Psoas muscle (tissue), 8 donors: ENCODE data around the gene CASKIN1. TPM values are rescaled to one million over a fixed set of nuclear protein-coding genes. Genes with fewer than 3 reads are reported as not detected.

Source experiments
- ATAC-seq, 4 donors: fragments of 200-7000 bp; cut with Tn5 transposase; one replicate each; pipeline ENCODE4 v1.9.1; 2020; ENCODE audit warnings: moderate library complexity in 3 of 4, mild to moderate bottlenecking in 2 of 4
- DNase-seq, 2 donors: peaks; one replicate each; pipeline ENCODE4 v3.0.0-alpha.2; 2020
- H3K27ac ChIP-seq: fragments of 200-600 bp; one replicate; pipeline ENCODE4 v1.8.0; 2022
- H3K27me3 ChIP-seq, 3 donors: fragments of 200-600 bp in 1 of 3; one replicate each; pipeline versions ENCODE4 v1.6.1 to v1.8.0; 2013 to 2022; ENCODE audit warnings: low read length in 2 of 3, mild to moderate bottlenecking in 2 of 3, moderate library complexity in 1 of 3; ENCODE audit not compliant: insufficient read depth in 3 of 3
- H3K36me3 ChIP-seq, 2 donors: fragments of 200-600 bp in 1 of 2; one replicate each; pipeline versions ENCODE4 v1.6.1 to v1.8.0; 2013 to 2022; ENCODE audit warnings: low read depth in 1 of 2, mild to moderate bottlenecking in 1 of 2, moderate library complexity in 1 of 2; ENCODE audit not compliant: insufficient read depth in 1 of 2
- H3K4me1 ChIP-seq: fragments of 200-600 bp; one replicate; pipeline ENCODE4 v1.8.0; 2022
- H3K4me3 ChIP-seq: fragments of 200-600 bp; one replicate; pipeline ENCODE4 v1.8.0; 2022; ENCODE audit warnings: mild to moderate bottlenecking
- H3K9me3 ChIP-seq: fragments of 200-600 bp; one replicate; pipeline ENCODE4 v1.8.0; 2022
- CTCF ChIP-seq: fragments of 200-600 bp; IDR thresholded peaks from one replicate; pipeline ENCODE4 v1.8.0; 2022; ENCODE audit warnings: antibody characterized with exemption
- WGBS, 3 donors: extraction: QIAGEN DNeasy Blood & Tissue Kit; methylation state at CpG; one replicate each; pipeline versions ENCODE4 v1.1.6 to v1.1.7; 2013; 5-methylcytosine and 5-hydroxymethylcytosine counted together
- intact Hi-C, 2 donors: fragments of 100-400 bp; cut with DNase I; formaldehyde crosslinking; loops; one replicate each; pipeline versions ENCODE4 v1.11.0 to v1.14.2; 2022
- polyA plus RNA-seq, 3 donors: library from polyadenylated mRNA; stranded (reverse); fragments of 200-250 nt; gene quantifications; one replicate each; pipeline ENCODE4 v1.2.3, GENCODE V29; 2013
- total RNA-seq, 4 donors: library from RNA; stranded (reverse); fragmentation: NEBNext Ultra II Directional in 2 of 4; extraction: Animal tissue kit (Norgen Biotek cat#: 25700) in 2 of 4; gene quantifications; one replicate each; pipeline versions ENCODE4 v1.2.1 to v1.2.4, GENCODE V29; 2021 to 2023
- donor health status: healthy with polysubstance abuse.
- donor health status: DM: no; HTN: no; CAD: no; lungs with moderate emphysema.
- donor health status: Bipolar disorder and iron deficiency.
- donor health status: healthy.
- donor health status: DM: yes; HTN: yes; CAD: no.
- donor health status: DM: no; HTN: no; CAD: no.
- donor health status: DM: no; HTN: no; CAD: no.
- donor health status: DM: yes; HTN: yes; CAD: no.

CASKIN1 gene
- total and polyA plus RNA-seq, 7 donors = 0.32 to 1.0 (median 0.63) TPM

- Histone ChIP-seq H3K27me3 (peaks cover 0 to 13% (median 4%) of the 10 kb centered on the region in 3 donors), H3K4me3 (no peak overlapping the region), H3K36me3 (peaks cover 9 to 66% of the 10 kb centered on the region in 2 donors), H3K4me1 (peaks cover 9% of the 10 kb centered on the region), H3K27ac (no peak overlapping the region), H3K9me3 (no peaks in the 10 kb centered on the region)
- TF ChIP-seq CTCF = no peak
- DNase-seq (peak in 1 of 2 donors; percentile 49), ATAC-seq (peak in 3 of 4 donors; percentile 16 to 33 (median 31))
- WGBS, 3 donors = 52 to 65% (median 52%) methylated on average over 16 to 18 of the region's 18 CpGs
- intact Hi-C loops = no loop called here
These were observed 41.9 kb upstream of the CASKIN1 start for GRCh38 chr16:2238150-2238837.

GRCh38 chr16:2237493-2238149 lies 41.2 kb upstream of the CASKIN1 start:
- DNase-seq (no peak), ATAC-seq (peak in 3 of 4 donors; percentile 16 to 36 (median 21))
- intact Hi-C loops = no loop called here
- Histone ChIP-seq H3K36me3 (peaks cover 5 to 66% of the 10 kb centered on the region in 2 donors), H3K4me3 (no peak overlapping the region), H3K27me3 (peaks cover 0 to 13% (median 4%) of the 10 kb centered on the region in 3 donors), H3K9me3 (no peaks in the 10 kb centered on the region), H3K27ac (no peak overlapping the region), H3K4me1 (peaks cover 9% of the 10 kb centered on the region)
- 15 to 22% (median 19%) methylated on average over 48 to 65 of the region's 65 CpGs for WGBS, 3 donors
- no peak for TF ChIP-seq CTCF

DNA sequence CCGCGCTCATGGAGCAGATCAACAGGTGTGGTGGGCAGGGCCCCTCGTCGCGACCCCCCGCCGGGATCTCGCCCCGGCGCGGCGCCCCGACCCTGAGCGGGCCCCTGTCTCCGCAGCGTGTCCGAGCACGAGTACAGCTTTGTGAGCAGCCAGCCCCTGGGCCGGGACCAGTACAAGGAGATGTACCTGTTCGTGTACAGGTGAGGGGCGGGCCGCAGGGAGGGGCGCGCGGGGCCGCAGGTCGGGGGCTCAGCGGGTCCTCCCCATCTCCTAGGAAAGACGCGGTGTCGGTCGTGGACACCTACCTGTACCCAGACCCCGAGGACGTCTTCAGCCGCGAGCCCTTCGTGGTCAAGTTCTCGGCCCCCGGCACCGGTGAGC lies 40.7 kb upstream of the CASKIN1 start:
- ATAC-seq (peak in 1 of 4 donors; percentile 1), DNase-seq (no peak)
- no peak for TF ChIP-seq CTCF
- intact Hi-C loops = no loop called here
- WGBS, 3 donors = 6 to 10% (median 7%) methylated on average over 30 to 40 of the region's 40 CpGs
- peaks cover 3 to 66% of the 10 kb centered on the region in 2 donors for H3K36me3 ChIP-seq
- no peaks in the 10 kb centered on the region for H3K9me3 ChIP-seq
- peak overlapping the region; percentile 38 for H3K4me3 ChIP-seq
- peaks cover 0 to 13% (median 4%) of the 10 kb centered on the region in 3 donors for H3K27me3 ChIP-seq
- peaks cover 9% of the 10 kb centered on the region for H3K4me1 ChIP-seq
- no peak overlapping the region for H3K27ac ChIP-seq

DNA sequence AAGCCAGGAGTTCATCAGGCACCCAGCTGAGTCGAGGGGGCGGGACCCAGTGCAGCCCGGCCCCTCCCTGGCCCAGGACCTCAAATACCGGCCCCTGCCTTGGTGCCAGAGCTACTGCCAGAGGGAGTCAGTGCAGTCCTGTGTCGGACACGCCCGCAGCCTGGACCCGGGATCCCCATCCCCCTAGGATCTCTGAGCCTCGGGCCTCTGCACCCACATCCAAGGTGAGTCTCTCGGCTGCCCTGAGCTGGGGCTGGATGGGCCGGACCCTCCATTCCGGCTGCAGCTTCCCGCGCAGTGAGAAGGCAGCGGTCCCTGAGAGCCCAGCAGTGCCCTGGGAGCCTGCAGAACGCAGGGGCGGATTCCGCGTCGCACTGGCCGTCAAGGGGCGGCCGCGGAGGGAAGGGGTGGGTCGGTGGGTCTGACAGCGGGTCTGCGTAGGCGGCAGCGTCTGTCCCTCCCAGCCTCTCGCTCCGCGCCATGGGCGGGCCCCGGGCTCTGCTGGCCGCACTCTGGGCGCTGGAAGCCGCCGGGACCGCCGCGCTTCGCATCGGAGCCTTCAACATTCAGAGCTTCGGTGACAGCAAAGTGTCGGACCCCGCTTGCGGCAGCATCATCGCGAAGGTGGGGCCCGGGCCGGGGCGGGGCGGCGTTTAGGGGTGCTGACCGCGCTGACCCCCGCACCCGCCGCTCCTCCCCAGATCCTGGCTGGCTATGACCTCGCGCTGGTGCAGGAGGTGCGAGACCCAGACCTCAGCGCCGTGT lies 40.1 kb upstream of the CASKIN1 start, which contains the start of gene DNASE1L2:
TSS of gene DNASE1L2 (plus strand) at position 108 of the 765 bp plus-strand sequence. CDS start at position 481, 373 bp downstream.
- intact Hi-C loops = no loop called here
- no peak for DNase-seq
- peaks cover 3 to 67% of the 10 kb centered on the region in 2 donors for H3K36me3 ChIP-seq

More for the DNA sequence above, 40.1 kb upstream of the CASKIN1 start, which contains the start of gene DNASE1L2:
- Histone ChIP-seq H3K4me3 (peak within 1 kb of the TSS; percentile 38), H3K9me3 (no peaks in the 10 kb centered on the region), H3K27ac (no peak within 1 kb of the TSS), H3K27me3 (peaks cover 0 to 13% (median 4%) of the 10 kb centered on the region in 3 donors), H3K4me1 (peaks cover 9% of the 10 kb centered on the region)
- TF ChIP-seq CTCF = no peak
- ATAC-seq = peak in 3 of 4 donors; percentile 23 to 27 (median 25)
- 5 to 9% (median 8%) methylated on average over 41 to 64 of the region's 64 CpGs for WGBS, 3 donors
